Measurements from ENCODE around the gene GINM1.

Gene GINM1, protein sequence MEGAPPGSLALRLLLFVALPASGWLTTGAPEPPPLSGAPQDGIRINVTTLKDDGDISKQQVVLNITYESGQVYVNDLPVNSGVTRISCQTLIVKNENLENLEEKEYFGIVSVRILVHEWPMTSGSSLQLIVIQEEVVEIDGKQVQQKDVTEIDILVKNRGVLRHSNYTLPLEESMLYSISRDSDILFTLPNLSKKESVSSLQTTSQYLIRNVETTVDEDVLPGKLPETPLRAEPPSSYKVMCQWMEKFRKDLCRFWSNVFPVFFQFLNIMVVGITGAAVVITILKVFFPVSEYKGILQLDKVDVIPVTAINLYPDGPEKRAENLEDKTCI

GRCh38 chr6:149565527-149566409, at the start of gene GINM1:
TSS of gene GINM1 (plus strand) at chr6:149566375. CDS start at chr6:149566415, 40 bp downstream.
- DNase-seq (ENCODE audit: extremely low read depth in 1 of 2, low read depth in 1 of 2): peak; percentile 86 to 90

GRCh38 chr6:149529650-149530049, 36.5 kb upstream of the GINM1 start:
- no peak for DNase-seq (ENCODE audit: extremely low read depth in 1 of 2, low read depth in 1 of 2)

DNA sequence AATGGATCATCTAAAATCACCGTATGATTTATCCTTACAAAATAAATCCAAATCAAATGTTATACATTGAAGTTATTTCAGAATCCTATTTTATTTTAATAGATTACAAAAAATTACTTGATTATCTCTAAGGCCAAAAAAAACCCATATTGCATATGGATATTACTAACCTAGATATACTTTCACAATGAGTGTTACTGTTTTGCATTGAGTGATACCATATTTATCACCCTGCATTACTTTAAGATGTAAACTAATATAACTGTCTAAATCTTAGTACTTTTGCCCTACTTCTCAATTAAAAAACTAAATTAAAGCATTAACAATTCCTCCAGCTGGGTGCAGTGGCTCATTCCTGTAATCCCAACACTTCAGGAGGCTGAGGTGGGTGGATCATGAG, 31.4 kb upstream of the GINM1 start:
- no peak for DNase-seq (ENCODE audit: extremely low read depth in 1 of 2, low read depth in 1 of 2)

DNA sequence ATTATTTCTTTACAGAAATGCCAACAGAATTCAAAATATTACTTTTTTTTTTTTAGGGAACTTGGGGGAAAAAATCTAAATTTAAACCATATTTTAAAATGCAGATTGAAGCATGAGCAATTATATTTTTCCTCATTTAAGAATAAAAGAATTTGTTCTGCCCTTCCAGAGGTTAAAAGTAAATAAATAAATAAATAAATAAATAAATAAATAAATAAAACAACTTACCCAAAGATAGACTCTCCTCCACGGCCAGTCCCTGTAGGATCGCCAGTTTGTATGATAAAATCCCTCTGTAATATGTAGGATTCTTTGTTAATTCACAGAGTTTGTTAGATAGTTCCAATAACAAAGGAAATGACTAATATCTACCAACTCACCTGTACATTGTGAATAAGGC, 25.0 kb upstream of the GINM1 start:
- no peak for DNase-seq (ENCODE audit: extremely low read depth in 1 of 2, low read depth in 1 of 2)

- DNase-seq (ENCODE audit: extremely low read depth in 1 of 2, low read depth in 1 of 2): no peak
Observed at GRCh38 chr6:149544646-149545257, 21.4 kb upstream of the GINM1 start.

- peak in 1 of 2 donors; percentile 37 for DNase-seq (ENCODE audit: extremely low read depth in 1 of 2, low read depth in 1 of 2)
Observed at GRCh38 chr6:149545258-149545753, 20.9 kb upstream of the GINM1 start.

GRCh38 chr6:149545754-149546471, 20.3 kb upstream of the GINM1 start, which contains the start of gene PPIL4:
TSS of gene PPIL4 (minus strand) at chr6:149546043. CDS start at chr6:149546005, 38 bp downstream.
- DNase-seq (ENCODE audit: extremely low read depth in 1 of 2, low read depth in 1 of 2): peak; percentile 88 to 93

DNA sequence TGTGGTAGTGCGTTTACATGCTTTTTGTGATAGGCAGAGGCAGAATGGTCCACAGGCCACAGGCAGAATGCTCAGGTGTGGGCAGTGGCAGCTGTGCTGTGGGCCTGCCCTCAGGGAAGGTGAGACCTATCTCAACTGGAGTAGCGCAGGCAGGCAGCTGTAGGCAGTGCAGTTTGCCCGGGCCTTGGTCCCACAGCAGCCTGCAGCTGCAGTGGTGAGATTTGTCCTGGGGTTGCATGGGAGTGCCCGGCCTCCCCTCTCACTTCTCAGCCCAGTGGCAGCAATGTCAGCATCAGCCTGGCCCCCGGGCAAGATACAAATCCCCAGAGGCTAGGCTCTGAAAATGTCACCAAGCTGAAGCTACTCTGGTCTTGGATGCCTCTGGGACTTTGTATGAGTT, 14.3 kb upstream of the GINM1 start:
- DNase-seq (ENCODE audit: extremely low read depth in 1 of 2, low read depth in 1 of 2): no peak

- DNase-seq (ENCODE audit: extremely low read depth in 1 of 2, low read depth in 1 of 2): no peak
Observed at GRCh38 chr6:149558029-149558428, 8.1 kb upstream of the GINM1 start.

DNA sequence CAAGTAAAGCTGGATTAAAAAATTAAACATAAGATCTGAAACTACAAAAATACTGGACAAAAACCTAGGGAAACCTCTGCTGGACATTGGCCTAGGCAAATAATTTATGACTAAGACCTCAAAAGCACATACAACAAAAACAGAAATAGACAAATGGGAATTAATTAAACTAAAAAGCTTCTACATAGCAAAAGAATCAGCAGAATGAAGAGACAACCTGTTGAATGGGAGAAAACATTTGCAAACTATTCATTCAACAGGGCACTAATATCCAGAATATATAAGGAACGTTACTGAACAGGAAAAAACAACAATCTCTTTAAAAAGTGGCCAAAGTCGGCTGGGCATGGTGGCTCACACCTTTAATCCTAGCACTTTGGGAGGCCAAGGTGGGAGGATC, 6.8 kb upstream of the GINM1 start:
- DNase-seq (ENCODE audit: extremely low read depth in 1 of 2, low read depth in 1 of 2): no peak

- DNase-seq (ENCODE audit: extremely low read depth in 1 of 2, low read depth in 1 of 2): no peak
Observed at GRCh38 chr6:149560736-149561135, 5.4 kb upstream of the GINM1 start.

- no peak for DNase-seq (ENCODE audit: extremely low read depth in 1 of 2, low read depth in 1 of 2)
Observed at GRCh38 chr6:149563203-149563927, 2.8 kb upstream of the GINM1 start.

DNA sequence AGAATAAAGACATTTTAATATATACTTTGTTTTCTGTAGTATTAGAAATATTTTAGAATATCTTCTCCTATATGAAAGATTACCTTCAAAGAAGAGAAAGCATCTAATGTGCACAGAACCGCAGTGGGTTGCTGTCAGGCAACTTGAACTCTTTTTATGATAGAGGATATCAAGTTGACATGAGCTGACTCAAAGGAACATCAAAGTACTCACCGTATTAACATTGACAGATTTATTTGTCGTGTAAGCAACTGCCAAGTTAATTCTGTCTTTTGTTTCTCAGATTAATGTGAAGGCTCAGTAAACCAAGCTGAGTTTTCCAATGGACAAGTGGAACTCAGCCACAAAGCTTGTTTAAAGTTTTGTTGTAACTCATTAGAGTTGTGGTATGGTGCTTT, 2.2 kb upstream of the GINM1 start:
- no peak for DNase-seq (ENCODE audit: extremely low read depth in 1 of 2, low read depth in 1 of 2)

DNA sequence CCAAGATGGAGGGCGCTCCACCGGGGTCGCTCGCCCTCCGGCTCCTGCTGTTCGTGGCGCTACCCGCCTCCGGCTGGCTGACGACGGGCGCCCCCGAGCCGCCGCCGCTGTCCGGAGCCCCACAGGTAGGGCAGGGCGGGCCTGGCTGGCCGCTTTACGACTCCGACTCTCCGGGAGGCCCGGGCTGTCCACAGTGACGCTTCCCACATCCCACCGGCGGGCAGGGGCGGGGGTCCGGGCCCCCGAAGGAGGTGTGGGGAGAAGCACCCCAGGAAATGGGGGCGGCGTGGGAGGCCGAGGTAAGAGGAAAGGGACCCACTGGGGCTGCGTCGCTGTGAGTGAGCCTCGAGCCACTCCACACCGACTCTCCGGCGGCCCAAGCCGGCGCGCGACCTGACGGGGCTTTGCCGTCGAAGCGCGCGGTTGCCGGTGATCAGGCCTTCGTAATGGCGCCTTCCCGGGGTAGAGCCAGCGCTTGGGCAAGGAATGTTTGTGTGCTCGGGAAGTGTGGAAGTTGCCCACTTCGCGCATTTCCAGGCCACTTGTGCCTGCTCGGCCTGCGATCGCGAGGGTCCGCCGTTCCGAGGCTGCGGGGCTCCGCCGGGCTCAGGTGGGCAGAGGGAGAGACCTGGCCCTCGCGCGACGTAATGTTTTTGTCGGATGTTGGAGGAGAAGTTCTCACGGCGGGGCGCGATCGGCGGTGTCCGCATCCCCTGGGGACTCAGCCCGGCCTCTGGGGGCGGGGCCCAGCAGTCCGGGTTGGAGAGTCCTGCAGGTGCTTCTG, 427 bp downstream of the GINM1 start:
- DNase-seq (ENCODE audit: extremely low read depth in 1 of 2, low read depth in 1 of 2): no peak

- no peak for DNase-seq (ENCODE audit: extremely low read depth in 1 of 2, low read depth in 1 of 2)
Observed at GRCh38 chr6:149567194-149567586, 1.0 kb downstream of the GINM1 start.

DNA sequence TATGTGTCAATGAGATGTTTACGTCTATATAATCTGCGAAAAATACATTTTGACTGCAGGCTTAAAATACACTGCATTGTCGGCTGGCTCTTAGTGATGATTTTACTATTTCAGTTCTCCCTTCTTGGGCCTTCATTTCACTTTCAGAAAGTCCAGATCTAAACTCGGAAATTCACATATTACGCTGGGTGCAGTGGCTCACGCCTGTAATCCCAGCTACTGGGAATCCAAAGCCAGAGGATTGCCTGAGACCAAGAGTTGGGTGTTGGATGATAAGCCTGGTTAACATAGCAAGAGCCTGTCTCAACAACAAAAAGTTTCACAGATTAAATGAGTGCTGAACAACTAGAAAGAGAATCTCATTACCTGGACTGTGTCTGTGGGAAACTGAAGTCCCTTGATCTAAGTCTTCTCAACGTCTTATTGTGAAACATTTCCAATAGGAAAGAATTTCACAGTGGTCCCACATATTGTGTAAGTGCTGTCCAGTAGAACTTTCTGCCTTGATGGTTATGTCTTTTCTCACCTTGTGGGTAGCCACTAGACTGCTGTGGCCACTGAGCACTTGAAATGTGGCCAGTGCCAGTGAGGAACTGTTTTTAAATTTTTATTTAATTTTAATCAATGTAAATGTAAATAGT, 1.9 kb downstream of the GINM1 start:
- DNase-seq (ENCODE audit: extremely low read depth in 1 of 2, low read depth in 1 of 2): no peak

DNA sequence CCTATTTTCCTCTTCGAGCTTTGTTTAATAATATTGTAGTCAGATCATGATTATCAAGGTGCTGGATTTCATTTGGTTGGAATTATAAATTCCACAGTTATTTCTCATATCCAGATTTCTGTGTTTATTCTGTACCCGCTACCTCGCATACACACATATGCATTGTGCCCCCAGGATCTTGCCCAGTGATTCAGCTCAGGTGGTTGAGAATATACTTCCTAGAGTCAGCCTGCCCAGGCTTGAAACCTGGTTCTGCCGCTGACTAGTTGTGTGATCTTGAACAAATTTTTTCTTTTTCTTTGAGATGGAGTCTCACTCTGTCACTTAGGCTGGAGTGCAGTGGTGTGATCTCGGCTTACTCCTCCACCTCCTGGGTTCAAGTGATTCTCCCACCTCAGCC, 14.7 kb downstream of the GINM1 start:
- DNase-seq (ENCODE audit: extremely low read depth in 1 of 2, low read depth in 1 of 2): no peak

DNA sequence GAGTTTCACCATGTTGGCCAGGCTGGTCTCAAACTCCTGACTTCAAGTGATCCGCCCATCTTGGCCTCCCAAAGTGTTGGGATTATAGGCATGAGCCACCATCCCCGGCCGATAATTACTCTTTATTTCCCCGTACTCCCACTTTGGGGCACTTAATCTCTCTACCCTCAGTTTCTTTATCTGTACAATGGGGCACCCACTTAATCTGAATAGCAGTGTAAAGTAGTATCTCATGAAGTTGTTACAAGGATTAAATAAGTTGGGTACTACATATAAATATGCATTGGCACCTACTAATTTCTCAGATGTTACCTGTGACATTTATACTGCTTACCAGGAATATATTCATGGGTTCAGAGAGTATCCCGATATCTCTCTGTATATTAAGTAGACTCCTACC, 15.2 kb downstream of the GINM1 start:
- DNase-seq (ENCODE audit: extremely low read depth in 1 of 2, low read depth in 1 of 2): no peak

DNA sequence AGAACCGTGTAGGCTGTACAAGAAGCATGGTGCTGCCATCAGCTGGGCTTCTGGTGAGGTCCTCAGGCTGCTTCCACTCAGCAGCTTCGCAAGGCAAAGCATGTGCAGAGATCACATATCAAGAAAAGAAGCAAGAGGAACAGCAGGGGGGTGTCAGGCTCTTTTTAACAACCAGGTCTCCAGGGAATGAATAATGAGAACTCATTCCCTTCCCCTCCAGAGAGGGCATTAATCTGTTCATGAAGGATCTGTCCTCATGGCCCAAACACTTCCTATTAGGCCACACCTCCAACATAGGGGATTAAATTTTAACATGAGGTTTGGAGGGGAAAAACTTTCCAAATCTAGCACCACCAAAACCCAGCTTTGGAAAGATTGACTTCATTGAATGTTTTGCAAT, 20.0 kb downstream of the GINM1 start:
- DNase-seq (ENCODE audit: extremely low read depth in 1 of 2, low read depth in 1 of 2): no peak

All from stimulated activated CD8-positive, alpha-beta memory T cell treated with anti-CD3 and anti-CD28 coated beads, Interleukin-7, amount 100 ng/mL, for 48 hours (primary cell).